Natural killer cell (primary cell): Measurements from ENCODE around the gene RAD9A. TPM values are rescaled to one million over a fixed set of nuclear protein-coding genes. Genes with fewer than 3 reads are reported as not detected.

Source experiments
- ATAC-seq, 3 donors: fragments of 150-1000 bp in 2 of 3; fragments of 200-7000 bp in 1 of 3; cut with Tn5 transposase; 1 replicate in 1 of 3; 2 replicates in 2 of 3; pipeline ENCODE4 v1.10.0; 2021; ENCODE audit warnings: mild to moderate bottlenecking in 2 of 3, moderate library complexity in 2 of 3
- DNase-seq, 2 donors: peaks; one replicate each; pipeline versions ENCODE4 v3.0.0 to v3.0.0-alpha.2; 2013 to 2021; ENCODE audit warnings: mixed read lengths in 1 of 2
- H3K27ac ChIP-seq: one replicate; pipeline ENCODE4 v1.5.1; 2013; ENCODE audit warnings: mild to moderate bottlenecking, low read length
- H3K27me3 ChIP-seq: one replicate; pipeline ENCODE4 v1.6.1; 2013; ENCODE audit warnings: low read length; ENCODE audit not compliant: control insufficient read depth, insufficient read depth
- H3K36me3 ChIP-seq: one replicate; pipeline ENCODE4 v1.6.1; 2013; ENCODE audit warnings: low read length; ENCODE audit not compliant: control insufficient read depth, insufficient read depth
- H3K4me1 ChIP-seq: one replicate; pipeline ENCODE4 v1.6.1; 2013; ENCODE audit warnings: low read length; ENCODE audit not compliant: control insufficient read depth, insufficient read depth
- H3K4me3 ChIP-seq: one replicate; pipeline ENCODE4 v1.5.1; 2013; ENCODE audit warnings: low read length
- H3K9me3 ChIP-seq: one replicate; pipeline ENCODE4 v1.6.1; 2013; ENCODE audit warnings: low read length; ENCODE audit not compliant: control insufficient read depth, insufficient read depth
- H3K27ac Mint-ChIP-seq, 2 donors: one replicate each; pipeline ENCODE4 v1.8.0; 2022; ENCODE audit warnings: mild to moderate bottlenecking in 2 of 2, mixed read lengths in 2 of 2, moderate library complexity in 1 of 2
- H3K27me3 Mint-ChIP-seq, 2 donors: one replicate each; pipeline ENCODE4 v1.8.0; 2022; ENCODE audit warnings: low read depth in 2 of 2, mixed read lengths in 2 of 2
- H3K36me3 Mint-ChIP-seq: one replicate; pipeline ENCODE4 v1.8.0; 2022; ENCODE audit warnings: mixed read lengths
- H3K4me1 Mint-ChIP-seq, 2 donors: one replicate each; pipeline ENCODE4 v1.8.0; 2022; ENCODE audit warnings: mixed read lengths in 2 of 2
- H3K4me3 Mint-ChIP-seq: one replicate; pipeline ENCODE4 v1.8.0; 2022; ENCODE audit warnings: mild to moderate bottlenecking, moderate library complexity, mixed read lengths
- H3K9me3 Mint-ChIP-seq, 2 donors: one replicate each; pipeline ENCODE4 v1.8.0; 2022; ENCODE audit warnings: mixed read lengths in 2 of 2
- CTCF ChIP-seq: fragments of 200-600 bp; IDR thresholded peaks from one replicate; pipeline ENCODE4 v1.8.0; 2022; ENCODE audit warnings: antibody characterized with exemption
- WGBS: methylation state at CpG from one replicate; pipeline ENCODE4 v1.1.7; 2013; ENCODE audit warnings: missing lambda C conversion rate; ENCODE audit not compliant: insufficient coverage; 5-methylcytosine and 5-hydroxymethylcytosine counted together
- intact Hi-C: fragments of 100-400 bp; cut with micrococcal nuclease; formaldehyde crosslinking; loops from one replicate; pipeline ENCODE4 v1.14.2; 2022
- total RNA-seq, 4 donors: library from RNA; stranded (reverse); fragments of 120-200 nt in 1 of 4; gene quantifications; one replicate each; pipeline versions ENCODE4 v1.2.3 to v1.2.4, GENCODE V29; 2013 to 2022

The RAD9A gene
- total RNA-seq, 3 donors from 2014 or later (not counting 1 experiment from before 2014, with no cell fraction given): 30.2 to 47.1 (median 37.3) TPM

- H3K4me1 ChIP-seq: peaks cover 19% of the 10 kb centered on the region
- DNase-seq: no peak
- H3K36me3 Mint-ChIP-seq: no peaks in the 10 kb centered on the region
- no peak for TF ChIP-seq CTCF
- H3K4me1 Mint-ChIP-seq: peaks cover 14 to 29% of the 10 kb centered on the region in 2 donors
- no peaks in the 10 kb centered on the region for H3K27me3 ChIP-seq
- H3K4me3 ChIP-seq: no peak overlapping the region
- WGBS: 77% methylated on average over 4 of the region's 6 CpGs
- H3K9me3 Mint-ChIP-seq: no peaks in the 10 kb centered on the region
- H3K27ac Mint-ChIP-seq: no peak overlapping the region
- no peak overlapping the region for H3K4me3 Mint-ChIP-seq
- no peak overlapping the region for H3K27ac ChIP-seq
- intact Hi-C loops: no loop called here
- no peaks in the 10 kb centered on the region for H3K36me3 ChIP-seq
- H3K9me3 ChIP-seq: no peaks in the 10 kb centered on the region
- peaks cover 7 to 8% of the 10 kb centered on the region in 2 donors for H3K27me3 Mint-ChIP-seq
- no peak for ATAC-seq
Observed at GRCh38 chr11:67387518-67387917, 4.3 kb upstream of the RAD9A start.

- Histone ChIP-seq H3K36me3 (peaks cover 4% of the 10 kb centered on the region), H3K9me3 (no peaks in the 10 kb centered on the region), H3K4me3 (no peak overlapping the region), H3K4me1 (peaks cover 20% of the 10 kb centered on the region), H3K27ac (no peak overlapping the region), H3K27me3 (no peaks in the 10 kb centered on the region)
- WGBS: 81% methylated on average over 6 of the region's 6 CpGs
- Mint-ChIP-seq H3K27me3 (peaks cover 7 to 8% of the 10 kb centered on the region in 2 donors), H3K4me3 (peak overlapping the region; percentile 85), H3K36me3 (no peaks in the 10 kb centered on the region), H3K4me1 (peaks cover 22 to 42% of the 10 kb centered on the region in 2 donors), H3K9me3 (no peaks in the 10 kb centered on the region), H3K27ac (peak overlapping the region; percentile 84 to 85)
- peak; percentile 50 to 73 for DNase-seq
- ATAC-seq: peak; percentile 35 to 49 (median 47)
- peak; percentile 48 for TF ChIP-seq CTCF
- intact Hi-C loops: loop anchor here (1.0 kb wide), 1 partner anchor 117 kb away; no protein-coding TSS in a partner anchor
Observed at GRCh38 chr11:67389477-67389876, 2.3 kb upstream of the RAD9A start.

GRCh38 chr11:67390947-67391303 is 861 bp upstream of the RAD9A start:
- TF ChIP-seq CTCF: no peak
- Histone ChIP-seq H3K27me3 (no peaks in the 10 kb centered on the region), H3K27ac (peak overlapping the region; percentile 77), H3K9me3 (no peaks in the 10 kb centered on the region), H3K4me3 (peak overlapping the region; percentile 85), H3K4me1 (peaks cover 20% of the 10 kb centered on the region), H3K36me3 (peaks cover 12% of the 10 kb centered on the region)
- intact Hi-C loops: no loop called here
- ATAC-seq (no peak), DNase-seq (no peak)
- H3K27me3 Mint-ChIP-seq: peaks cover 0 to under 1% of the 10 kb centered on the region in 2 donors
- 21% methylated on average over 12 of the region's 15 CpGs for WGBS
- H3K36me3 Mint-ChIP-seq: no peaks in the 10 kb centered on the region
- H3K9me3 Mint-ChIP-seq: no peaks in the 10 kb centered on the region
- peak overlapping the region; percentile 87 for H3K4me3 Mint-ChIP-seq
- peaks cover 22 to 42% of the 10 kb centered on the region in 2 donors for H3K4me1 Mint-ChIP-seq
- H3K27ac Mint-ChIP-seq: peak overlapping the region; percentile 87 to 88

- H3K4me1 Mint-ChIP-seq: peaks cover 28 to 54% of the 10 kb centered on the region in 2 donors
- ATAC-seq: peak in 2 of 3 donors; percentile 19 to 30
- Histone ChIP-seq H3K27ac (peak overlapping the region; percentile 48), H3K4me1 (peaks cover 32% of the 10 kb centered on the region), H3K4me3 (peak overlapping the region; percentile 88), H3K27me3 (no peaks in the 10 kb centered on the region), H3K9me3 (no peaks in the 10 kb centered on the region), H3K36me3 (peaks cover 21% of the 10 kb centered on the region)
- H3K36me3 Mint-ChIP-seq: no peaks in the 10 kb centered on the region
- intact Hi-C loops: no loop called here
- H3K27me3 Mint-ChIP-seq: no peaks in the 10 kb centered on the region
- H3K27ac Mint-ChIP-seq: peak overlapping the region; percentile 87 to 88
- WGBS: 13% methylated on average over 31 of the region's 31 CpGs
- H3K9me3 Mint-ChIP-seq: no peaks in the 10 kb centered on the region
- TF ChIP-seq CTCF: no peak
- peak overlapping the region; percentile 87 for H3K4me3 Mint-ChIP-seq
- DNase-seq: no peak
Observed at GRCh38 chr11:67392183-67392715, 463 bp downstream of the RAD9A start.
